ENCODE data around the gene FBF1.

FBF1 gene

DNA sequence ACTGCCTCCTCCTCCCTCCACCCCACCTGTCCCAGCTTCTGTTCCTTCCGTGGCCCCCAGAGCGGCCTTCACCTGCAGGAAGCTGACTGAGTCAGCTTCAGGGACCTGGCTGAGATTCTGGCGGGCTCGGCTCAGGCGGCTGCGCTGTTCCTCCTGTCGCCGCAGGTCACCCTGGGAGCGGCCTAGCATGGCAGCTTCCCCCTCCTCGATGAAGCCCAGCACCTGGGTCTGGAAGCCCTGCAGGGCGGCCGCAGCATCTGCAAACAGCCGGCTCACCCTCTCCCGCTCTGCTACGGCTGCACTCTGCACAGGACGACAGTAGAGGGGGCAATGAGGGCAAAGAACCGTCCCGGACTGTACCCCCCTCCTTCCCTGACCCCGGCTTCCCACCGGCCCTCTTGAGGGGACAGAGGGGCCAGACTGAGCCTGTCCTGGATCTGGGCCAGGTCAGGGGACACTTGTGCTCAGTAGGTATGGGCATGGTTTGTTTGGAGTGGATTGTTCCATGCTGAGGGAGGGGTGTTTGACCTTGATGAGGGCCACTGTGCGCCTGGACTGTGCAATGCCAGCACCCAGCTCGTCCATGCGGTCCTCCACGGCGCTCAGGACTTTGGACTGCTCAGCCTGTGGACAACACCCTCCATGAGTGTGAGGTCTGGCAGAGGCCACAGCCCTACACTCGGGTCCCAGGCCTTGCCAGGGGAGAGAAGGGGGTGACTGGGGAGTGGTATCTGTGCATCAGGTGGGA is 64.5 kb downstream of the FBF1 start:
- in situ Hi-C loops (cut with MboI; ENCODE audit: low pct_unique_long_range_greater_than_20kb, low sequenced_read_pairs, unreplicated experiment): no loop called here
- TF ChIP-seq CTCF (IDR thresholded peaks at IDR 0.05; ENCODE audit: extremely low read depth, insufficient read depth, missing control alignments): peak; percentile 38
- DNase-seq (ENCODE audit: low spot score): peak; percentile 73

GRCh38 chr17:75875940-75876189 is 65.0 kb downstream of the FBF1 start:
- TF ChIP-seq CTCF (IDR thresholded peaks at IDR 0.05; ENCODE audit: extremely low read depth, insufficient read depth, missing control alignments): no peak
- DNase-seq (ENCODE audit: low spot score): no peak
- in situ Hi-C loops (cut with MboI; ENCODE audit: low pct_unique_long_range_greater_than_20kb, low sequenced_read_pairs, unreplicated experiment): no loop called here

DNA sequence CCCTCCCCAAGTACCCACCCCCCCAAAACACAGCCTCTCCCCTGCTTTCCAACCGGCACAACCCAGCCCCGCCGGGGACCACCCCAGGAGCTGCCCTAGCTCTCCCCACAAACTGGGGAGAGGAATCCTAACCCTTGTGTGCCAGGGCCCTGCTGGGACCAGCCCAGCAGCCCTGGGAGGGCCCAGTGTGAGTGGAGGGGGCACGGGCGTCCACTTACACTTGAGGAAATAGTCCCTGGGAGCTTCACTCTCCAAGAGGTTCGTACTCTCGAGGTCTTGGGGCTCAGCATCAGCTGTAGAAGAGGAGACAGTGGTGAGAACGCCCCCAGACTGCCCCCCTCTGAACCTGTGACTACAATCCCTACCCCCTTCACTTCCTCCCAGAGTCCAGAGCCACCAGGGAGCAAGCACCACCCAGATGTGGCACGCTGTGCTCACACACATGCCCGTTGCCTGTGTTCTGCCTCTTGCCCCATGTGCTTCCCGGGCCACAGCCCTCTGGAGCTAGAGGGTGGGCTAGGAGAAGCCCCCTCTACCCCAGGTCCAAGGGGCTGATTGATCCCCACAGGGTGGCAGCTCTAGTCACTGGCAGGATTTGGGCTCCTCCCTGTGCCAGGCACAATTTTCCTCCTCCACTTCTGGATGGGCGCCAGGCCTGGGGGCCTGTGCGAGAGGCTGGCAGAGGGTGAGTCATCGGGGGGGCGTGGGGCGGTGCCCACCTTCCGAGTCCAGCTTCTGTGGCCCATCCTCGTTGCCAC is 65.5 kb downstream of the FBF1 start:
- DNase-seq (ENCODE audit: low spot score): no peak
- no peak for TF ChIP-seq CTCF (IDR thresholded peaks at IDR 0.05; ENCODE audit: extremely low read depth, insufficient read depth, missing control alignments)
- in situ Hi-C loops (cut with MboI; ENCODE audit: low pct_unique_long_range_greater_than_20kb, low sequenced_read_pairs, unreplicated experiment): no loop called here

DNA sequence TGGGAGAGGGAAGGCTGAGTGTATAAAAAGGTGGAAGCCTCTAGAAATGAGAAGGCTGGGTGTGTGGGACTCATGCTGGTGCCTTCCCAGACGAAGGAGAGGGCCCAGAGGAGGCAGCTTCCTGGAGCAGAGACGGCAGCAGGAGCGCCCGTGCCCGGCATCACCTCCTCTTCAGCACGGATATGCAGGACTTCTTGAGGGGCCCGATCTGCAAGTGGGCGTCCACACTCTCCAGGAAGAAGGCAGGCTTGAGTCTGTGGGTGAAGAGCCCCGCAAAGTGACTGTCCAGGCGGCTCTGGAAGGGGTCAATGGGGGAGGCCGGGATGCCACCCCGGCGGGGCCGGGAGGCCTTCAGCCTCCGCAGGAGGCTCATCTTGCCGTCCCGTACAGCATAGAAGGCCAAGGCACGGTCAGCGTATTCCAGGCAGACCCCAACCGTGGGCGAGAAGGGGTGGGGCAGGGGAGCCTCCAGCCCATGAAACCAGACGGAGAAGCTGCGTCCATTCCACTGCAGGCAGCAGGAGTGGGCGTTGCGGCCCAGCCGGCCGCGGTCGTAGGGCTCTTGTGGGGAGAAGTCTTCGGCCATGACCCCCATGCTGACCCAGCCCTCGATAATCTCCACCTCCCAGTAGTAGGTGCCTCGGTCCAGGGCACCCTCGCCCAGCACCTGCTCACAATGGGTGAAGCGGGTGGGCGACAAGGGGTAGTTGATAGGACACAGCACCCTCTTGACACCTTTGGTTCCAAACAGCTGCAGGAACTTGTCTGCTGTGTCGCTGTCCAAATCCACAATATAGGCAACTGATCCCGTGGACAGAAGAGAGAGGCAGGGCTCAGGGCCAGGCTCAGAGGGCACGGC is 66.3 kb downstream of the FBF1 start:
- TF ChIP-seq CTCF (IDR thresholded peaks at IDR 0.05; ENCODE audit: extremely low read depth, insufficient read depth, missing control alignments): no peak

GRCh38 chr17:75873587-75874322 is 67.1 kb downstream of the FBF1 start:
- TF ChIP-seq CTCF (IDR thresholded peaks at IDR 0.05; ENCODE audit: extremely low read depth, insufficient read depth, missing control alignments): no peak
- in situ Hi-C loops (cut with MboI; ENCODE audit: low pct_unique_long_range_greater_than_20kb, low sequenced_read_pairs, unreplicated experiment): no loop called here
- no peak for DNase-seq (ENCODE audit: low spot score)

More for the DNA sequence above, 66.3 kb downstream of the FBF1 start:
- in situ Hi-C loops (cut with MboI; ENCODE audit: low pct_unique_long_range_greater_than_20kb, low sequenced_read_pairs, unreplicated experiment): no loop called here
- DNase-seq (ENCODE audit: low spot score): no peak

Measured in GM13977 (cell line).